Vagina (tissue), 2 donors: Measurements from ENCODE around the gene FLT4. TPM values are rescaled to one million over a fixed set of nuclear protein-coding genes. Genes with fewer than 3 reads are reported as not detected.
A peak's percentile ranks its signal among the peaks of the same experiment; 100 is the strongest.

Experiments used
- DNase-seq, 2 donors: peaks; one replicate each; pipeline ENCODE4 v3.0.0-alpha.2; 2017; ENCODE audit errors: extremely low spot score in 2 of 2
- H3K27ac ChIP-seq: fragments of 200-600 bp; sonication (generic); one replicate; pipeline ENCODE4 v1.5.1; 2019
- H3K27me3 ChIP-seq: fragments of 200-600 bp; sonication (generic); one replicate; pipeline ENCODE4 v1.5.1; 2019
- H3K36me3 ChIP-seq, 2 donors: fragments of 200-600 bp; sonication (generic); one replicate each; pipeline ENCODE4 v1.5.1; 2017 to 2019
- H3K4me1 ChIP-seq: fragments of 200-600 bp; sonication (generic); one replicate; pipeline ENCODE4 v1.5.1; 2019
- H3K4me3 ChIP-seq, 2 donors: fragments of 200-600 bp; sonication (generic); 1 replicate in 1 of 2; 2 replicates in 1 of 2; pipeline ENCODE4 v1.5.1; 2016 to 2019
- H3K9me3 ChIP-seq: fragments of 200-600 bp; sonication (generic); one replicate; pipeline ENCODE4 v1.5.1; 2019
- CTCF ChIP-seq, 3 experiments: fragments of 450-650 bp in 2 of 3; fragments of 200-600 bp in 1 of 3; sonication (generic) in 1 of 3; IDR thresholded peaks; one replicate each; pipeline ENCODE4 v1.5.1; 2017 to 2019; ENCODE audit warnings: antibody characterized with exemption in 3 of 3, mild to moderate bottlenecking in 2 of 3, moderate library complexity in 2 of 3
- POLR2A ChIP-seq, 2 donors: fragments of 450-650 bp; IDR thresholded peaks; one replicate each; pipeline ENCODE4 v1.6.1; 2017; ENCODE audit warnings: antibody characterized with exemption in 2 of 2, mild to moderate bottlenecking in 2 of 2, moderate library complexity in 2 of 2
- POLR2AphosphoS5 ChIP-seq, 2 donors: sonication (generic); formaldehyde crosslinking; IDR thresholded peaks; one replicate each; pipeline ENCODE4 v1.9.0; 2017; ENCODE audit warnings: antibody characterized with exemption in 2 of 2, mild to moderate bottlenecking in 2 of 2, low read depth in 1 of 2; ENCODE audit not compliant: insufficient read depth in 1 of 2
- intact Hi-C: fragments of 100-400 bp; cut with DNase I; formaldehyde crosslinking; loops from one replicate; pipeline ENCODE4 v1.15.1; 2023
- total RNA-seq: library from RNA; depleted of rRNA; stranded (reverse); fragments of >200 nt; gene quantifications from one replicate; pipeline ENCODE4 v1.2.3, GENCODE V29; 2016

Gene FLT4
- total RNA-seq, 1 donor from 2014 or later: 20.9 TPM

- Histone ChIP-seq H3K27ac (no peak overlapping the region), H3K4me3 (no peak overlapping the region), H3K36me3 (no peaks in the 10 kb centered on the region), H3K9me3 (no peaks in the 10 kb centered on the region), H3K4me1 (no peaks in the 10 kb centered on the region), H3K27me3 (no peaks in the 10 kb centered on the region)
- no peak for DNase-seq
- TF ChIP-seq POLR2A (IDR thresholded peaks at IDR 0.05) (no peak), CTCF (IDR thresholded peaks at IDR 0.05) (no peak), POLR2AphosphoS5 (IDR thresholded peaks at IDR 0.05; ENCODE audit: insufficient read depth in 1 of 2, low read depth in 1 of 2) (no peak)
- intact Hi-C loops: no loop called here
Measured at GRCh38 chr5:180640861-180641565, 8.4 kb downstream of the FLT4 start.

GRCh38 chr5:180640611-180640860 lies 8.9 kb downstream of the FLT4 start:
- Histone ChIP-seq H3K36me3 (no peaks in the 10 kb centered on the region), H3K9me3 (no peaks in the 10 kb centered on the region), H3K4me1 (no peaks in the 10 kb centered on the region), H3K4me3 (no peak overlapping the region), H3K27me3 (no peaks in the 10 kb centered on the region), H3K27ac (no peak overlapping the region)
- TF ChIP-seq POLR2A (IDR thresholded peaks at IDR 0.05) (no peak), POLR2AphosphoS5 (IDR thresholded peaks at IDR 0.05; ENCODE audit: insufficient read depth in 1 of 2, low read depth in 1 of 2) (no peak), CTCF (IDR thresholded peaks at IDR 0.05) (no peak)
- no peak for DNase-seq
- intact Hi-C loops: no loop called here

GRCh38 chr5:180639741-180640610 lies 9.4 kb downstream of the FLT4 start:
- H3K27me3 ChIP-seq: no peaks in the 10 kb centered on the region
- H3K36me3 ChIP-seq: no peaks in the 10 kb centered on the region
- no peak for DNase-seq
- no peak overlapping the region for H3K27ac ChIP-seq
- intact Hi-C loops: no loop called here
- H3K4me3 ChIP-seq: no peak overlapping the region
- TF ChIP-seq POLR2A (IDR thresholded peaks at IDR 0.05): no peak
- peak in 1 of 2 donors; percentile 8 for TF ChIP-seq POLR2AphosphoS5 (IDR thresholded peaks at IDR 0.05; ENCODE audit: insufficient read depth in 1 of 2, low read depth in 1 of 2)
- no peaks in the 10 kb centered on the region for H3K9me3 ChIP-seq
- no peaks in the 10 kb centered on the region for H3K4me1 ChIP-seq

- no peaks in the 10 kb centered on the region for H3K9me3 ChIP-seq
- no peak overlapping the region for H3K4me3 ChIP-seq
- intact Hi-C loops: no loop called here
- no peak for TF ChIP-seq POLR2A (IDR thresholded peaks at IDR 0.05)
- no peak for TF ChIP-seq POLR2AphosphoS5 (IDR thresholded peaks at IDR 0.05; ENCODE audit: insufficient read depth in 1 of 2, low read depth in 1 of 2)
- no peak for TF ChIP-seq CTCF (IDR thresholded peaks at IDR 0.05)
- no peak for DNase-seq
- H3K27me3 ChIP-seq: no peaks in the 10 kb centered on the region
- H3K36me3 ChIP-seq: no peaks in the 10 kb centered on the region
- H3K4me1 ChIP-seq: no peaks in the 10 kb centered on the region
- no peak overlapping the region for H3K27ac ChIP-seq
Measured at GRCh38 chr5:180639287-180639686, 10.1 kb downstream of the FLT4 start.

GRCh38 chr5:180637962-180638680 lies 11.3 kb downstream of the FLT4 start:
- no peaks in the 10 kb centered on the region for H3K4me1 ChIP-seq
- H3K27me3 ChIP-seq: no peaks in the 10 kb centered on the region
- no peaks in the 10 kb centered on the region for H3K36me3 ChIP-seq
- no peaks in the 10 kb centered on the region for H3K9me3 ChIP-seq
- intact Hi-C loops: no loop called here
- TF ChIP-seq POLR2A (IDR thresholded peaks at IDR 0.05) (no peak), POLR2AphosphoS5 (IDR thresholded peaks at IDR 0.05; ENCODE audit: insufficient read depth in 1 of 2, low read depth in 1 of 2) (no peak), CTCF (IDR thresholded peaks at IDR 0.05) (no peak)
- no peak overlapping the region for H3K4me3 ChIP-seq
- H3K27ac ChIP-seq: no peak overlapping the region
- DNase-seq: no peak
